OCI-M1 (cell line): Measurements from ENCODE around the gene WFDC11.
A peak's percentile ranks its signal among the peaks of the same experiment; 100 is the strongest.

Experiments
- DNase-seq: peaks from one replicate; lab custom pipeline; 2025; lab: John Stamatoyannopoulos, UW

Gene WFDC11

GRCh38 chr20:45626540-45626939 lies 43.5 kb downstream of the WFDC11 start:
- peak; percentile 52 for DNase-seq

GRCh38 chr20:45621593-45621992 lies 48.4 kb downstream of the WFDC11 start:
- no peak for DNase-seq

GRCh38 chr20:45617591-45617990 lies 52.4 kb downstream of the WFDC11 start:
- no peak for DNase-seq

GRCh38 chr20:45612314-45612713 lies 57.7 kb downstream of the WFDC11 start:
- peak; percentile 59 for DNase-seq

GRCh38 chr20:45611054-45611453 lies 59.0 kb downstream of the WFDC11 start:
- DNase-seq: peak; percentile 91

- DNase-seq: no peak
These were observed 62.2 kb downstream of the WFDC11 start for GRCh38 chr20:45607810-45608209.
